Esophagus muscularis mucosa (tissue), 4 donors: ENCODE data around the gene MARCHF7.

Experiments used
- EP300 ChIP-seq: sonication (generic); formaldehyde crosslinking; IDR thresholded peaks from one replicate; pipeline ENCODE4 v1.6.1; 2017; ENCODE audit warnings: antibody characterized with exemption
- POLR2A ChIP-seq: fragments of 450-650 bp; IDR thresholded peaks from one replicate; pipeline ENCODE4 v1.6.1; 2017; ENCODE audit warnings: antibody characterized with exemption, moderate library complexity, mild to moderate bottlenecking, low read depth
- POLR2AphosphoS5 ChIP-seq, 2 donors: sonication (generic); formaldehyde crosslinking; IDR thresholded peaks; one replicate each; pipeline ENCODE4 v1.6.1; 2017; ENCODE audit warnings: antibody characterized with exemption in 2 of 2
- TF ChIP-seq, protein P1 (sequence below), 3 experiments: fragments of 200-600 bp in 2 of 3; fragments of 450-650 bp in 1 of 3; sonication (generic) in 2 of 3; IDR thresholded peaks; one replicate each; pipeline ENCODE4 v1.5.1; 2017 to 2019; ENCODE audit warnings: antibody characterized with exemption in 3 of 3, mild to moderate bottlenecking in 2 of 3, moderate library complexity in 1 of 3

DNA sequence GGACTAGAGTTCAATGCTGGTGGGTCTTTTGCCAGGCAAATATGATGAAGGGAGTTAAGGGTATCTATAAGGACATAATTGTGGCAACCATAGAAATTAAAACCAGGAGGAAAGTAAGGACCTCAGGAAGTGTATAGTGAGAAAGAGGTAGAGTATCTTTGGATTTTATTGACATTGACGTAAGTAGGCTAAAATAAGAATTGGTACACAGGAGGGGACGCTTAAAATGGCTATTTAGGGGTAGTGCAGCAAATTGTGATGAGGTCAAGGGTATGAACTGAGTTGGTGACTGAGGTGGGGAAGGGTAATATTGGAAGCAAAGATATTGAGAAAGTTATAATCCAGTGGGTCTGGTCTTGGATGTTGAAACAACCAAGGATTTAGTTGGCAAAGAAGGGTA, 42.7 kb downstream of the MARCHF7 start:
- TF ChIP-seq POLR2A (no peak), EP300 (no peak), POLR2AphosphoS5 (IDR thresholded peaks at IDR 0.05) (no peak)
- TF ChIP-seq, protein P1, sequence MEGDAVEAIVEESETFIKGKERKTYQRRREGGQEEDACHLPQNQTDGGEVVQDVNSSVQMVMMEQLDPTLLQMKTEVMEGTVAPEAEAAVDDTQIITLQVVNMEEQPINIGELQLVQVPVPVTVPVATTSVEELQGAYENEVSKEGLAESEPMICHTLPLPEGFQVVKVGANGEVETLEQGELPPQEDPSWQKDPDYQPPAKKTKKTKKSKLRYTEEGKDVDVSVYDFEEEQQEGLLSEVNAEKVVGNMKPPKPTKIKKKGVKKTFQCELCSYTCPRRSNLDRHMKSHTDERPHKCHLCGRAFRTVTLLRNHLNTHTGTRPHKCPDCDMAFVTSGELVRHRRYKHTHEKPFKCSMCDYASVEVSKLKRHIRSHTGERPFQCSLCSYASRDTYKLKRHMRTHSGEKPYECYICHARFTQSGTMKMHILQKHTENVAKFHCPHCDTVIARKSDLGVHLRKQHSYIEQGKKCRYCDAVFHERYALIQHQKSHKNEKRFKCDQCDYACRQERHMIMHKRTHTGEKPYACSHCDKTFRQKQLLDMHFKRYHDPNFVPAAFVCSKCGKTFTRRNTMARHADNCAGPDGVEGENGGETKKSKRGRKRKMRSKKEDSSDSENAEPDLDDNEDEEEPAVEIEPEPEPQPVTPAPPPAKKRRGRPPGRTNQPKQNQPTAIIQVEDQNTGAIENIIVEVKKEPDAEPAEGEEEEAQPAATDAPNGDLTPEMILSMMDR (IDR thresholded peaks at IDR 0.05): no peak
